Measurements from ENCODE around the gene DPP10. TPM values are rescaled to one million over a fixed set of nuclear protein-coding genes. Genes with fewer than 3 reads are reported as not detected.

Gene DPP10
- total and polyA plus RNA-seq, 2 of the 13 experiments (the other 11 are each of a cell fraction or from before 2014, with no cell fraction given), result 0.95 to 1.7 TPM

- 0% methylated on average over 2 of the region's 2 CpGs for WGBS (ENCODE audit: low lambda C conversion rate)
- ChIA-PET POLR2A (no interaction called here), CTCF (ENCODE audit: low intra/inter-chr PET ratio, low total read pairs) (no interaction called here)
These were observed 199.8 kb downstream of the DPP10 start for GRCh38 chr2:114642166-114642770.

GRCh38 chr2:114642988-114643553 is 200.6 kb downstream of the DPP10 start:
- no peak overlapping the region for H3K4me2 ChIP-seq (ENCODE audit: low read depth, low read length)
- DNase-seq (ENCODE audit: low spot score), result no peak
- in situ Hi-C loops (cut with HindIII; ENCODE audit: extremely low pct_ligation_motif_present, low pct_unique_long_range_greater_than_20kb), result no loop called here
- CTCF ChIA-PET (ENCODE audit: low intra/inter-chr PET ratio, low total read pairs), result no interaction called here
- no peak overlapping the region for H3K4me3 ChIP-seq (replicated peaks in 1 of 3; ENCODE audit: insufficient read depth in 1 of 3, low read depth in 2 of 3, low read length in 3 of 3)
- H3K36me3 ChIP-seq (replicated peaks in 1 of 2; ENCODE audit: control insufficient read depth in 1 of 2, insufficient read depth in 2 of 2, low read length in 2 of 2), result no peaks in the 10 kb centered on the region
- H3K4me1 ChIP-seq (ENCODE audit: insufficient read depth, low read length), result no peaks in the 10 kb centered on the region
- no peak overlapping the region for H3K9ac ChIP-seq (ENCODE audit: insufficient read depth, low read depth, low read length)
- intact Hi-C loops (cut with micrococcal nuclease; ENCODE audit: unreplicated experiment), result no loop called here
- H3K9me3 ChIP-seq (ENCODE audit: low read length), result 0 out of 2 replicates have a peak, but pooled peaks cover 8% of the 10 kb centered on the region
- no peaks in the 10 kb centered on the region for H3K79me2 ChIP-seq (ENCODE audit: insufficient read depth, low read length)
- 11% methylated on average over 2 of the region's 2 CpGs for WGBS (ENCODE audit: low lambda C conversion rate)
- H3K27ac ChIP-seq (ENCODE audit: extremely low read length, insufficient read depth, low read length), result no peak overlapping the region
- no peak overlapping the region for H2AFZ ChIP-seq (ENCODE audit: low read length)
- no peaks in the 10 kb centered on the region for H3K27me3 ChIP-seq (ENCODE audit: control insufficient read depth in 1 of 2, insufficient read depth in 2 of 2, low read length in 2 of 2)
- no peak for FAIRE-seq
- POLR2A ChIA-PET, result no interaction called here
- no TSS peak for BruUV-seq (replicated peaks)
- no peaks in the 10 kb centered on the region for H4K20me1 ChIP-seq (ENCODE audit: insufficient read depth, low read length)
- ATAC-seq, result no peak
- no peak for TF ChIP-seq ZEB1 (IDR thresholded peaks at IDR 0.05; ENCODE audit: insufficient replicate concordance, low read depth)
- TF ChIP-seq THAP8 (CRISPR knock-in tag; IDR thresholded peaks at IDR 0.05; ENCODE audit: borderline replicate concordance), result no peak
- no peak for TF ChIP-seq SOX13 (IDR thresholded peaks at IDR 0.05)
- TF ChIP-seq SOX13 (CRISPR knock-in tag; conservative IDR thresholded peaks at IDR 0.05 in 1 of 2, IDR thresholded peaks at IDR 0.05 in 1 of 2), result no peak
- no peak for TF ChIP-seq ZNF367 (CRISPR knock-in tag; IDR thresholded peaks at IDR 0.05; ENCODE audit: borderline replicate concordance)
- TF ChIP-seq CEBPZ (IDR thresholded peaks at IDR 0.05; ENCODE audit: low read length), result no peak
- TF ChIP-seq ZFP41 (CRISPR knock-in tag; IDR thresholded peaks at IDR 0.05; ENCODE audit: borderline replicate concordance), result no peak
- TF ChIP-seq FOXA3 (CRISPR knock-in tag; IDR thresholded peaks at IDR 0.05), result no peak

More at GRCh38 chr2:114642166-114642770, 199.8 kb downstream of the DPP10 start:
- Histone ChIP-seq H3K36me3 (replicated peaks in 1 of 2; ENCODE audit: control insufficient read depth in 1 of 2, insufficient read depth in 2 of 2, low read length in 2 of 2) (no peaks in the 10 kb centered on the region), H3K4me1 (ENCODE audit: insufficient read depth, low read length) (no peaks in the 10 kb centered on the region), H2AFZ (ENCODE audit: low read length) (no peak overlapping the region), H3K9ac (ENCODE audit: insufficient read depth, low read depth, low read length) (no peak overlapping the region), H3K27me3 (ENCODE audit: control insufficient read depth in 1 of 2, insufficient read depth in 2 of 2, low read length in 2 of 2) (no peaks in the 10 kb centered on the region), H3K79me2 (ENCODE audit: insufficient read depth, low read length) (no peaks in the 10 kb centered on the region), H4K20me1 (ENCODE audit: insufficient read depth, low read length) (no peaks in the 10 kb centered on the region), H3K4me3 (replicated peaks in 1 of 3; ENCODE audit: insufficient read depth in 1 of 3, low read depth in 2 of 3, low read length in 3 of 3) (no peak overlapping the region), H3K4me2 (ENCODE audit: low read depth, low read length) (no peak overlapping the region), H3K27ac (ENCODE audit: extremely low read length, insufficient read depth, low read length) (no peak overlapping the region), H3K9me3 (ENCODE audit: low read length) (0 out of 2 replicates have a peak, but pooled peaks cover 8% of the 10 kb centered on the region)
- intact Hi-C loops (cut with micrococcal nuclease; ENCODE audit: unreplicated experiment), result no loop called here
- no peak for TF ChIP-seq SRF (IDR thresholded peaks at IDR 0.05; ENCODE audit: low read depth, low read length)
- no peak for TF ChIP-seq MTF1 (CRISPR knock-in tag; IDR thresholded peaks at IDR 0.05)
- TF ChIP-seq TBP (CRISPR knock-in tag; IDR thresholded peaks at IDR 0.05), result no peak
- TF ChIP-seq ZNF274 (CRISPR knock-in tag; IDR thresholded peaks at IDR 0.05), result no peak
- TF ChIP-seq CREB1 (IDR thresholded peaks at IDR 0.05), result no peak
- TF ChIP-seq CREB1 (CRISPR knock-in tag; IDR thresholded peaks at IDR 0.05), result no peak
- no peak for TF ChIP-seq GLMP (CRISPR knock-in tag; IDR thresholded peaks at IDR 0.05; ENCODE audit: borderline replicate concordance)
- ATAC-seq, result no peak
- DNase-seq (ENCODE audit: low spot score), result no peak
- in situ Hi-C loops (cut with HindIII; ENCODE audit: extremely low pct_ligation_motif_present, low pct_unique_long_range_greater_than_20kb), result no loop called here
- FAIRE-seq, result no peak
- BruUV-seq (replicated peaks), result no TSS peak

Data from HepG2 (cell line).